Measurements from ENCODE around the gene ST3GAL6.

Gene ST3GAL6

DNA sequence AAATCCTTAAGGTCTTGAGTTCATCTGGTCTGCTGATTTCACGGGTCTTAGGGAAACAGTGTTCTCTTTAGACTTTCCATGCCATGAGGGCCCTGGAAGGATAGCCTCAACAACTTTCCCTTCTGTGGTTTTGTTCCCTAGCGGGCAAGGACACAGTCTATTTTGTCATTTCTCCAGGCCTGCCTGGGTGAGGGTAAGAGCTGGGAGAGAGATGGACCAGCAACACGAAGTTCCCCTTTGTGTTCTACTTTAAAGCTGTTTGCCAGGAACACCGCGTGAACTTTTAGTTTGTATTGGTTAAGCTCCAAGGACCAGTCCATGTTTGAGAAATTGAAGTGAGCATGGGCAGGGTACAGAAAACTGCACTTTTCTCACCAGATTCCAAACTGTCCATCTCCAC is 20.9 kb downstream of the ST3GAL6 start:
- Mint-ChIP-seq H3K9me3 (no peaks in the 10 kb centered on the region), H3K4me1 (peaks cover 18% of the 10 kb centered on the region), H3K36me3 (ENCODE audit: low read depth) (peaks cover 44% of the 10 kb centered on the region), H3K4me3 (no peak overlapping the region), H3K27ac (no peak overlapping the region), H3K27me3 (ENCODE audit: low read depth, poor library complexity) (peaks cover 2% of the 10 kb centered on the region)
- no peak for DNase-seq
- TF ChIP-seq, protein P1, sequence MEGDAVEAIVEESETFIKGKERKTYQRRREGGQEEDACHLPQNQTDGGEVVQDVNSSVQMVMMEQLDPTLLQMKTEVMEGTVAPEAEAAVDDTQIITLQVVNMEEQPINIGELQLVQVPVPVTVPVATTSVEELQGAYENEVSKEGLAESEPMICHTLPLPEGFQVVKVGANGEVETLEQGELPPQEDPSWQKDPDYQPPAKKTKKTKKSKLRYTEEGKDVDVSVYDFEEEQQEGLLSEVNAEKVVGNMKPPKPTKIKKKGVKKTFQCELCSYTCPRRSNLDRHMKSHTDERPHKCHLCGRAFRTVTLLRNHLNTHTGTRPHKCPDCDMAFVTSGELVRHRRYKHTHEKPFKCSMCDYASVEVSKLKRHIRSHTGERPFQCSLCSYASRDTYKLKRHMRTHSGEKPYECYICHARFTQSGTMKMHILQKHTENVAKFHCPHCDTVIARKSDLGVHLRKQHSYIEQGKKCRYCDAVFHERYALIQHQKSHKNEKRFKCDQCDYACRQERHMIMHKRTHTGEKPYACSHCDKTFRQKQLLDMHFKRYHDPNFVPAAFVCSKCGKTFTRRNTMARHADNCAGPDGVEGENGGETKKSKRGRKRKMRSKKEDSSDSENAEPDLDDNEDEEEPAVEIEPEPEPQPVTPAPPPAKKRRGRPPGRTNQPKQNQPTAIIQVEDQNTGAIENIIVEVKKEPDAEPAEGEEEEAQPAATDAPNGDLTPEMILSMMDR (IDR thresholded peaks at IDR 0.05): no peak

- Mint-ChIP-seq H3K4me1 (peaks cover 18% of the 10 kb centered on the region), H3K9me3 (no peaks in the 10 kb centered on the region), H3K27ac (no peak overlapping the region), H3K27me3 (ENCODE audit: low read depth, poor library complexity) (peaks cover 2% of the 10 kb centered on the region), H3K4me3 (no peak overlapping the region), H3K36me3 (ENCODE audit: low read depth) (peaks cover 39% of the 10 kb centered on the region)
- DNase-seq: no peak
- TF ChIP-seq, protein P1 (IDR thresholded peaks at IDR 0.05): no peak
Observed at GRCh38 chr3:98784666-98785600, 21.8 kb downstream of the ST3GAL6 start.

DNA sequence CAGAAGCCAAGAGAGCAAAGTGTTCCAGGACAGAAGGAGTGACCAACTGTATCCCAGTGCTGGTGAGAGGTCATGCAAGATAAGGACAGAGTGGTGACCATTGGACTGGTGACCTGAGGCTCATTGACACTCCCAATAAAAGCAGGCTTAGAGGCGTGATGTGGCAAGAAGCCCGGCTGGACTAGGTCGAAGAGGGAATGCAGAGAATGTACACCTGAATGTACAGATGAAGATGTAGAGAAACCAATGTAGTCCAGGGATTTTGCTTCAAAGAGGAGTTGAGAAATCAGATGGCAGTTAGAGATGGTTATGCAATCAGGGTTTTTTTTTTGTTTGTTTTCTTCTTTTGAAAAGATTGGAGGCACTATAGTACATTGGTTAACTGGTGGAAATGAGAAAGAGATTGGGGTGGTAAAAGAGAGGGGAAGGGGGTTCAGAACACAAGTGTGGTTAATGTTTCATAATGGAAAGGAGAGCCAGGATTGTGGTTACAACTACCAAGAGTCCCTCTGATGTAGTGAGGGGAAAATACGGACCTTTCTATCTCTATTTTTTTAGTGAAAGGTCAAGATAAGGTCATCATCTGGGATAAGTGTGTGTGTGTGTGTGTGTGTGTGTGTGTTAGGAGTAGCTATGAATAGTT is 23.3 kb downstream of the ST3GAL6 start:
- H3K36me3 Mint-ChIP-seq (ENCODE audit: low read depth): peaks cover 27% of the 10 kb centered on the region
- peaks cover 2% of the 10 kb centered on the region for H3K27me3 Mint-ChIP-seq (ENCODE audit: low read depth, poor library complexity)
- no peaks in the 10 kb centered on the region for H3K9me3 Mint-ChIP-seq
- DNase-seq: no peak
- TF ChIP-seq, protein P1 (IDR thresholded peaks at IDR 0.05): no peak
- no peak overlapping the region for H3K27ac Mint-ChIP-seq
- H3K4me3 Mint-ChIP-seq: no peak overlapping the region
- H3K4me1 Mint-ChIP-seq: peaks cover 18% of the 10 kb centered on the region

DNA sequence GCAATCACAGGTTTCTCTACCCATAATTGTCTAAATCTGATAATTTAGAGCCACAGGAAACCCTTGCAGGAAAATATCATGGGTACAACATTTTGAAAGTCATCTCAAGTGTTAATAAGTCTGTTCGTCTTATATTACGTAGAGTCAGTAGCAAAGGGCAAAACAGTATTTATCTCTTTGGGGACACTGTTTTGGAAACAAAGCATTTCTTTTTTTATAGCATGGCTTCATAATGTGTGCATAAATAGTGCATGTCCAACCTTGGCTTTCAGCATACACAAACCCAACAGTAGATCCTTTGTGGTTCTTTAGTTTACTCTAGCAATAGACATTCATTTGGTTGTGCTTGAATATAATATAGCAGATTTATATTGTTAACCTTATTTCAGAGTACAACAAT is 24.0 kb downstream of the ST3GAL6 start:
- TF ChIP-seq, protein P1 (IDR thresholded peaks at IDR 0.05): no peak
- Mint-ChIP-seq H3K9me3 (no peaks in the 10 kb centered on the region), H3K4me1 (peaks cover 18% of the 10 kb centered on the region), H3K27me3 (ENCODE audit: low read depth, poor library complexity) (peaks cover 2% of the 10 kb centered on the region), H3K4me3 (no peak overlapping the region), H3K36me3 (ENCODE audit: low read depth) (peaks cover 27% of the 10 kb centered on the region), H3K27ac (no peak overlapping the region)
- no peak for DNase-seq

- peaks cover 5% of the 10 kb centered on the region for H3K4me1 Mint-ChIP-seq
- no peak for DNase-seq
- TF ChIP-seq, protein P1 (IDR thresholded peaks at IDR 0.05): no peak
- H3K4me3 Mint-ChIP-seq: no peak overlapping the region
- H3K27me3 Mint-ChIP-seq (ENCODE audit: low read depth, poor library complexity): no peaks in the 10 kb centered on the region
- H3K27ac Mint-ChIP-seq: no peak overlapping the region
- H3K9me3 Mint-ChIP-seq: no peaks in the 10 kb centered on the region
- H3K36me3 Mint-ChIP-seq (ENCODE audit: low read depth): peaks cover 18% of the 10 kb centered on the region
Observed at GRCh38 chr3:98788651-98789050, 25.5 kb downstream of the ST3GAL6 start.

All from nephron progenitor cell (in vitro differentiated cells).